ENCODE measurements around the gene RBP2.

The RBP2 gene

GRCh38 chr3:139476348-139476747 is at the start of gene RBP2:
TSS of gene RBP2 (minus strand) at chr3:139476516. CDS start at chr3:139476459, 57 bp downstream.
- no peak for DNase-seq (ENCODE audit: low spot score)

GRCh38 chr3:139524841-139525636 is 48.7 kb upstream of the RBP2 start:
- no peak for DNase-seq (ENCODE audit: low spot score)

DNA sequence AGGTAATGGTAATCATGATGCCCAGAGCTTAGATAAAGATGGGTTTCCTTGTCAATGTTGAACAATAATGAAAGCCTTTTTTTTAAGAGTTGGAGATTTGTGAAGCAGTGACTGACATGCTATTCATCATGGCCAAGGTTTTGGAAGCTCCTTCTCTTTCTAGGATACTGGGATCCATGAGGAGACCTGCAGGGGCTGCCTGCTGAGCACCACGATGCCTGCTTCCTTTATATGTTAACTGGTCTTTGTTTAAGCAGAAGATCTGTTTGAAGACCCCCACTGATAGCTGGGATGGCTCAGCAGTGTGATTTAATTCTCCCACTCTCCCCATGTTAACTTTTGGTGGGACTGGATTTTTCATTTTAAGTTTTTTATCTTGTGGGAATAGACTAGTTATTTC is 47.4 kb upstream of the RBP2 start:
- no peak for DNase-seq (ENCODE audit: low spot score)

DNA sequence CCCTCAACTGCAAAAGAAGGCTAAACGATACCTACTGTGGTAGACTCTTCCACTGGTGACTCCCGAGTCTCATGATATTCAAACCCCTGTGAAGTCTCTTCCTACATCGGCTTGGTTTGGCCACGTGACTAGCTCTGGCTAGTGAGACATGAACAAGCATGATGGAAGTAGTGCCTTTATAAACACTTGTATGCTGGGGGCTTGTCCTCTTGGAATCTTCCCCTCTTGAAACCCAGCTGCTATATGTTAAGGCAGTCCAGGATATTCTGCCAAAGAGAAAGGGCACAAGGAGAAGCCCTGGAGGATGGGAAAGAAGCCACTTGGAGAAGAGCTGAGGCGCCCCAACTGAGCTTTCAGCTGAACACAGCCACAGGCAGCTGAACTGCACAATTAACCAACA is 46.9 kb upstream of the RBP2 start:
- no peak for DNase-seq (ENCODE audit: low spot score)

DNA sequence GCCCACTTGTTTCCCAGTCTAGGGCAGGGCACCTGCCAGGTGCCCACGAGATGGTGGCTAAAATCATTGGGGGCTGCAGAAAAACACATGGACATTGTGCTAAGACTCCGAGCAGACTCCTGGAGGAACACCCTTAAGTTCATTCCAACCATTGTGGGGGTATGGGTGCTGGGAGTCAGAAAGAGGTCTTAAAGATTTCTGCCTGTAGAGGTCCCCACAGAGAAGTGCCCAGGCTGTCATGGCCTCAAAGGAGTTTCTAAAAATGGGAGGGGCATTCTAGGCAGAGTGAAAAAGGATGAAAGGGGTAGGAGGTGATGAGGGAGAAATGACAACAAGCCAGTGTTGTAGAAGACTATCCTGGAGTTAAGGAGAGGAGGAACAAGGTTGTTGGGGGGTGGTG is 46.1 kb upstream of the RBP2 start:
- DNase-seq (ENCODE audit: low spot score), result no peak

DNA sequence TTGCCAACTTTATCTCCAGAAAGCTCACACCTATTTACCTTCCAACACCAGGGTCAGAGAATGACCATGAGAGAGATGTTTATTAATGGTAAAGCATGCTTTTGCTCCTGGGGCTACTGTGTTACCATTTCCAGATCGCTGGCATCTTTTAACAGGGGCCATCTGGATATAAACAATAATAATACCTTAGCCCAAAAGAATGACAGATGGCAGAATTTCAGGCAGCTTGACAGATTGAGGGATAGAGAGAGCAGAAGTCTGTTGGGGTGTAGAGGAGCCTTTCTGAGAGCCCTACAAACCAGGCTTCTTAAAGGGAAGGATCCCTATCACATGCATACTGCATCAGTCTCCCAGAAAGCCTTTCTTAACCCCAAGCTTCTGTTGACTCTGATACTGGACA is 45.5 kb upstream of the RBP2 start:
- DNase-seq (ENCODE audit: low spot score), result no peak

- DNase-seq (ENCODE audit: low spot score), result no peak
These were observed 44.8 kb upstream of the RBP2 start for GRCh38 chr3:139521144-139521543.

GRCh38 chr3:139519998-139520737 is 43.9 kb upstream of the RBP2 start:
- no peak for DNase-seq (ENCODE audit: low spot score)

- DNase-seq (ENCODE audit: low spot score), result no peak
These were observed 42.9 kb upstream of the RBP2 start for GRCh38 chr3:139518926-139519842.

- no peak for DNase-seq (ENCODE audit: low spot score)
These were observed 42.0 kb upstream of the RBP2 start for GRCh38 chr3:139518306-139518705.

GRCh38 chr3:139517321-139518065 is 41.2 kb upstream of the RBP2 start:
- no peak for DNase-seq (ENCODE audit: low spot score)

DNA sequence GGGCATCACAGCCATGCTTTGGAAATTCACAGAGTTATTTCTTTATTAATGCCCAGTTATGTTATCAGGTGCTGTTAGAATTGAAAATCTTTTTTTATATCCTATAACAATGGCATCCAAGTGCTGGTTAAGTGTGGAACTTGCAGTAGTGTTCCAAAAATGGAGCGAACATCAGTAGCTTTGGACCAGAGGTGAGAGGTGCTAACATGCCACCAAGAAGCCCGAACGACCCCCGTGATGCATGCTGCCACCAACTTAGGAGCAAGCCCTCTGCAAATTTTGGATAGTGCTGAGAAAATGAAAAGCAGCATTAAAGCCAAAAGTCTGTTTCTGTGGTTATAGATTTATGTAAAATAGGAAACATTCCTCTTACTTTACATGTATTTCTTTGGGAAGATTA is 38.4 kb upstream of the RBP2 start:
- no peak for DNase-seq (ENCODE audit: low spot score)

- DNase-seq (ENCODE audit: low spot score), result no peak
These were observed 33.3 kb upstream of the RBP2 start for GRCh38 chr3:139509631-139510030.

DNA sequence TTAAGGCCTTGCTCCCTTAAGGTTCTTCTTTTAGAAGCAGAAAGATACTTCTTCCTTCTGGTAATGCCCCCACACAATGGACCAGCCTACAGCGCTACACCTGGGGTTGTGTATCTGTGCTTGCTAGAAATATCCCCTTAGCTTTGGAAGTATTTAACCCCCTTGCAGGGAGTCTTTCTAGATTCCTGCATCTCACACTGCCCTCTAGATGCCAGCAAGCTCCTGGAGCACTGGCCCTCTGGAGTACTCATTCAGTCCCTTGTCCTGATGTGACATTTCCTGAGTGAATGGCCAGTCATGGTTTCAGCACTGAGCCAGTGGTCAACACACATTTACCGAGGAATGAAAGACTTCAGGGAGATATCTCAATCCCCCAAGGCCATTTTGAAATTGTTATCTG is 30.4 kb upstream of the RBP2 start:
- no peak for DNase-seq (ENCODE audit: low spot score)

- DNase-seq (ENCODE audit: low spot score), result no peak
These were observed 29.6 kb upstream of the RBP2 start for GRCh38 chr3:139505829-139506386.

DNA sequence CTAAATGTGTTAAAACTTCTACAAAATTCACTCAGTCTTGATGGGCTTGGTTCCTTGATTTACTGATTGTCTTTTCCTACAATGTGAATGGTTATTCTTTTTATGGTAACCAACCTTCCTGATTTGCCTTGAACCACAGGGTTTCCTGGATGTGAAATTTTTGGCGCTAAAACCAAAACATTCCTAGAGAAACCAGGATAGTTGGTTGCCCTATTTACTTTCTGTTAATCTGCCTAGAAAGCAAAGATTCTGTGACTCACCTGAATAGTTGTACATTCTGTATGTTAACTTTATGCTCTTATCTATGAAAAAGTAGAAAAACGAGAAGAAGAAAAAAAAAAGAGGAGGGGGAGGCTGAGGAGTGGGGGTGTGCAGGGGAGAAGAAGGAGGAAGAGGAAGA is 23.2 kb upstream of the RBP2 start:
- DNase-seq (ENCODE audit: low spot score), result no peak

DNA sequence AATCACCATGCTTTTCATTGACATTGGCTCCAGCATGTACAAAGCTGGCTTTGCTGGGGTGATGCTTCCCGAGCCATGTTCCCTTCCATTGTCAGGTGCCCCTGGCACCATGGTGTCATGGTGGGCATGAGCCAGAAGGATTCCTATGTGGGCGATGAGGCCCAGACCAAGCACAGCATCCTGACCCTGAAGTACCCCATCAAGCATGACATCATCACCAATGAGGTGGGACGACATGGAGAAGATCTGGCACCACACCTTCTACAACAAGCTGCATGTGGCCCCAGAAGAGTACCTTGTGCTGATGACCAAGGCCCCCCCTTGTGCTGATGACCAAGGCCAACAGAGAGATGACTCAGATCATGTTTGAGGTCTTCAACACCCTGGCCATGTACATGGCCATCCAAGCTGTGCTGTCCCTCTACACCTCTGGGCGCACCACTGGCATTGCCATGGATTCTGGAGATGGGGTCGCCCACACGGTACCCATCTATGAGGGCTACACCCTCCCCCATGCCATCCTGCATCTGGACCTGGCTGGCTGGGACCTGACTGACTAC is 17.6 kb upstream of the RBP2 start:
- DNase-seq (ENCODE audit: low spot score), result no peak

DNA sequence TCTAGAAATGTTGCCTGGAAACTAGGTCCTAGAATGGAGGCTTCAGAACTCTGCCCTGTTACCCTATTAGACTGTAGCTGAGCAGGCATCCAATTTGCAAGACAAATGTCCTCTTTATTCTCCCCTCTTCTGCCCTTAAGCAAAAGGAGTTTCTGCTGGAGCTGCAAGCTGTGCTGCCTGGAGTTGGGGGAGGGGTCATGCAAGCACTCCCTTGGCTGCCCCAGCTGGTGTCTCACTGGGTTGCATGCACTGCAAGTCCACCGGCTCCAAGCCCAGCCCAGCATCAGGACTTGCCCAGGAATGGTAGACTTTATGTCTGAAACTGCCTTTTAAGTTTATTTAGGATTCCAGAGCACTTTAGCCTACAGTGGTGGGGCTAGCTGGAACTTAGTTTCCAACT is 15.7 kb upstream of the RBP2 start:
- no peak for DNase-seq (ENCODE audit: low spot score)

DNA sequence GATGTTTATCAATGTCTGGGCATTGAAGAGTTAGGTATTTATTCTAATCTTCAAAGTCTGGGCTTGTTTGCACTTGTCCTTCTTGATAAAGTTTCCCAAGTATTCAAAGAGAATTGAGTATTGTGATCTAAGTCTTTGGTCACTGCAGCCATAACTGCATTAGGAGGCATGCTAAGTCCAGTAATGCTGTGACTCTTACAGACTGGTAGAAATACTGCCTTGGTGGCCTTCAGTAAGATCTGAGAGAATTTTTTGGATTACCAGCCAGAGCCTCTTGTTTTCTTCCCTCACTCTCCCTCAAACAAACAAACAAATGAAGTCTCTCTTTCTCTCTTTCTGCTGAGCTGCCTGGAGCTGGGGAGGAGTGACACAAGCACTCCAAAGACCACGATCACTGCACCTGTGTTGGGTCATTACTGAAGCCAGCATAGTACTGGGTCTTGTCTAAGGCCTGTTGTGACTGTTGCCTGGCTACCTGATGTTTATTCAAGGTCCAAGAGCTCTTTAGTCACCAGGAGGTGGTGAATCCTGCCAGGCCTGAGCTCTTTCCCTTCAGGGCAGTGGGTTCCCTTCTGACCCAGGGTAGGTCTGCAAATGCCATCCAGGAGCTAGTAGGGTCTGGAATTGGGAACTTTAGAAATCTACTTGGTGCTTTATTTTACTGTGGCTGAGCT is 14.8 kb upstream of the RBP2 start:
- DNase-seq (ENCODE audit: low spot score), result no peak

DNA sequence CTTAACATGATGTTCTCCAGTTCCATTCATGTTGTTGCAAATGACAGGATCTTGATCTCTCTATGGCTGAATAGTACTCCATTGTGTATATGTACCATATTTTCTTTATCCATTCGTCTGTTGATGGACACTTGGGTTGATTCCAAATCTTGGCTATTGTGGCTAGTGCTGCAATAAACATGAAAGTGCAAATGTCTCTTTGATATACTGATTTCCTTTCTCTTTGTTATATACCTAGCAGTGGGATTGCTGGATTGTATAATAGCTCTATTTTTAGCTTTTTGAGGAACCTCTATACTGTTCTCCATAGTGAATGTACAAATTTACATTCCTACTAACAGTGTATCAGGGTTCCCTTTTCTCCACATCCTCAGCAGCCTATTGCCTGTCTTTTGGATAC is 5.9 kb upstream of the RBP2 start:
- DNase-seq (ENCODE audit: low spot score), result no peak

DNA sequence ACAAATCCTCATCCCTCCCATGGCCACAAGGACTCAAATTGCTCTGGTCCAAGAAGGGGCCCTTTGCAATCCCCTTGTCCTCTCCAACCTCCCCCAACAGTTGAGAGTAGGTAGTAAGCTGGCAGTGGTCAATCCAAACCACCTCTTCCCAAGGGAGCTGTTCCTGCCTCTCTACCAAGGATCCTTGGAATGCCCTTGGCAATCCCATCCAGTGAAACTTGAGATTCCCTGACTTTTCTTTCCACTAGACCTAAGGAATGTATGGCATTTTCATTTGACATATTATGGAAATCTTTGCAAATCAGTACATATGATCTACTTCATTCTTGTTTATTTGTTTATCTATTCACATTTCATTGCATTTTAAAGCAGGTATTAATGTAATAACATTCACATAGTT is 4.8 kb upstream of the RBP2 start:
- DNase-seq (ENCODE audit: low spot score), result no peak

Measured in GM03348 (cell line).